ENCODE data around the gene CELF5. TPM values are rescaled to one million over a fixed set of nuclear protein-coding genes. Genes with fewer than 3 reads are reported as not detected.
"Not testable (repeated sequence)": the region's sequence is repeated elsewhere in the genome, so short reads cannot be mapped to it uniquely, and the experiment has no call there.

Gene CELF5
- total RNA-seq, 4 donors from 2014 or later = not detected

DNA sequence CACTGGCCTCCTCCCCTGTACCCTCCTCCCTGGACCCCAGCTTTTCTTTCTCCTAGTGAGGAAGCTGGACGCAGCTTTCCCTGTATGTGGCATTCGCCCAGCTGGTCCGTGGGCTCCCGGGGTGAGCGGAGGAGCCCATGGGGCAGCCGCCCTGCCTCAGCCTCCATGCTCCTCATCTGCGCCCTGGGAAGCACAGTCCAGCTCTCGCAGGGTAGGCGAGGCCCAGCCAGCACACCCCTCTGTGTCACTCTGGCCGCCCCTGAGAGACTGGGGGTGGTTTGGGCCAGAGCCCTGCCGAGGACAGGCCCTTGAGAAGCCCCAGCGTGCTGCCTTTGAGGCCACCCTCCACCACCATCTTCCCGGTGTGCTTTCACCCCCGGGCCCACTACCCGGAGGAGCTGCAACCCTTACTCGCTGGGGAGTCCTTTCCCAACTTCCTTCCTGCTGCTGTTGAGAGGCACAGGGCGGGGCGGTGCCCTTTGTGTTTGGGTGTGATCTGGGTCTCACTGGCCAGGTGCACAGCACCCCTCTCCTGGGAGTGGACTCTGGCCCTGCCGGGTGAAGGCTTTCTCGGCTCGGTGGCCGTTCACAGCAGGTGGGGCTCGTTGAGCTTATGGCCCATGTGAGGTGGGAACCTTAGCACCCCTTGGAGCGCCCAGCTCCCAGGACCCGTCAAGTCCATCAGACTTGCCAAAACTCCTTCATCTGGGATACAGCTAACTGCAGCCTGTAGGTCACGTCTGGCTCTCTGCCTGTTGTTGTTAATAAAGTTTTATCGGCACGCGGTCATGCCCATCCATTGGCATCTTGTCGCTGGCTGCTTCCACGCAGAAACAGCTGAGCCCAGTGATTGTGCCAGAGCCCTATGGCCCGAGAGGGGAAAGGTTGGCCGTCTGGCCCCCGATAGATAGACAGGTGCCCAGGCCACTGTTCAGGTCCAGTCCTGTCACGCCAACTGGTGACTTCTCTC lies 35.5 kb upstream of the CELF5 start:
- Histone ChIP-seq H3K27me3 (no peaks in the 10 kb centered on the region), H3K4me3 (no peak overlapping the region), H3K4me1 (peaks cover 17 to 50% (median 21%) of the 10 kb centered on the region in 3 donors), H3K9me3 (no peaks in the 10 kb centered on the region), H3K36me3 (peaks cover 0 to 25% (median 0%) of the 10 kb centered on the region in 3 donors), H3K27ac (no peak overlapping the region)
- TF ChIP-seq, protein P1, sequence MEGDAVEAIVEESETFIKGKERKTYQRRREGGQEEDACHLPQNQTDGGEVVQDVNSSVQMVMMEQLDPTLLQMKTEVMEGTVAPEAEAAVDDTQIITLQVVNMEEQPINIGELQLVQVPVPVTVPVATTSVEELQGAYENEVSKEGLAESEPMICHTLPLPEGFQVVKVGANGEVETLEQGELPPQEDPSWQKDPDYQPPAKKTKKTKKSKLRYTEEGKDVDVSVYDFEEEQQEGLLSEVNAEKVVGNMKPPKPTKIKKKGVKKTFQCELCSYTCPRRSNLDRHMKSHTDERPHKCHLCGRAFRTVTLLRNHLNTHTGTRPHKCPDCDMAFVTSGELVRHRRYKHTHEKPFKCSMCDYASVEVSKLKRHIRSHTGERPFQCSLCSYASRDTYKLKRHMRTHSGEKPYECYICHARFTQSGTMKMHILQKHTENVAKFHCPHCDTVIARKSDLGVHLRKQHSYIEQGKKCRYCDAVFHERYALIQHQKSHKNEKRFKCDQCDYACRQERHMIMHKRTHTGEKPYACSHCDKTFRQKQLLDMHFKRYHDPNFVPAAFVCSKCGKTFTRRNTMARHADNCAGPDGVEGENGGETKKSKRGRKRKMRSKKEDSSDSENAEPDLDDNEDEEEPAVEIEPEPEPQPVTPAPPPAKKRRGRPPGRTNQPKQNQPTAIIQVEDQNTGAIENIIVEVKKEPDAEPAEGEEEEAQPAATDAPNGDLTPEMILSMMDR (IDR thresholded peaks at IDR 0.05) = no peak
- DNase-seq = no peak
- intact Hi-C loops (cut with DNase I) = no loop called here
- WGBS, 2 donors = 83 to 93% methylated on average over 14 of the region's 35 CpGs

DNA sequence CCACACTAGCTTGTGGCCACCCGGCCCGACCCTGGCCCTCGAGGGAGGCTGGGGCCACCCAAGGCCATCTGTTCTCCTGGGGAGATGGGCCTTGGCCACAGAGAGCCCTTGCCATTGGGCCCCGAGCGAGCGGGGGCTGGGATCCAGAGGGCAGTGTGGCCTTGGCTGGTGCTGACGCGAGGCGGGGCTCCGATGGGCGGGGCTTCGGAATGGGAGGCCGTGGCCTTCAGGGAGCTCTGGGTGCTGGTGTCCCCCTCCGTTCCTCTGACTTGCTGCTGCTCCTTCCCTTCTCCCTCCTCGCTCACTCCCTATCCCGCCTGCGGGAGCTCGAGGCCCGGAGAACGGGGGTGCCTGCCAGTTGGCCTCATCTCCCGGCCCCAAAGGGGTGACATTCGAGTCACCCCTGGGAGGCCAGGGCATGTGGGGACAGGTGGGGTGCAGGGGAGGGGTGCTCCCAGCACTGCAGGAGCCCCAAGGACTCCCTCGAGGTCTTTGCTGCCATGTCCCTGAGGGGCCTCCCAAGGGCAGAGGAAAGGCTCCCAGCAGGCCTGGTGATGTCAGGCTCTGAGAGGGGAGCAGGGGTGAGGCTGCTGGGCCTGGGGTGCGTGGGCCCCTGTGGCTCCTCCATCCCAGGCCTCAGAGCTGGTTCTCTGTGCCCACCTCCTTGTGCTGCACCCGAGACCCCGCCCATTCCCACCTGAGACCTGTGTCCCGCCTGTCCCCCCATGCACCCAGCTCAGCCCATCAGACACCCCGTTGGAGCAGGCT lies 34.6 kb upstream of the CELF5 start:
- no peaks in the 10 kb centered on the region for H3K9me3 ChIP-seq
- H3K27ac ChIP-seq = no peak overlapping the region
- DNase-seq = no peak
- H3K27me3 ChIP-seq = no peaks in the 10 kb centered on the region
- H3K36me3 ChIP-seq = peaks cover 0 to 34% (median 0%) of the 10 kb centered on the region in 3 donors
- intact Hi-C loops (cut with DNase I) = no loop called here
- H3K4me1 ChIP-seq = peaks cover 17 to 45% (median 18%) of the 10 kb centered on the region in 3 donors
- TF ChIP-seq, protein P1 (IDR thresholded peaks at IDR 0.05) = no peak
- no peak for TF ChIP-seq POLR2A (IDR thresholded peaks at IDR 0.05)
- 58 to 80% methylated on average over 4 to 6 of the region's 28 CpGs for WGBS, 2 donors
- H3K4me3 ChIP-seq = no peak overlapping the region

DNA sequence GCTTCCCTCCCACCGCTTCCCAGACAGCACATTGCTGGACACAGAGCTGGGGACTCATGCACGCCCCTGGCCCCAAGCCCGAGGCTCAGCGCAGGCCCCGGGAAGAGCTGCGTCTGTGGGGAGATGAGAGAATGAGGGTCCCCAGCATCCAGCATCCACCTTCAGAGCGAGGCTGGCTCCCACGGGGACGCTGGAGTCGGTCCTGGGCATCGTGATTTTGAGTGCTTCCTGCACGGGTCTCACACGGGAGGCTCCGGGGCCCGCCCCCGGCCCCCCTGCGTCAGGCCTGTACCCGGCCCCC lies 34.0 kb upstream of the CELF5 start:
- Histone ChIP-seq H3K27ac (no peak overlapping the region), H3K4me1 (peaks cover 17 to 42% (median 17%) of the 10 kb centered on the region in 3 donors), H3K27me3 (no peaks in the 10 kb centered on the region), H3K4me3 (no peak overlapping the region), H3K9me3 (no peaks in the 10 kb centered on the region), H3K36me3 (peaks cover 0 to 39% (median 0%) of the 10 kb centered on the region in 3 donors)
- intact Hi-C loops (cut with DNase I) = no loop called here
- 80% methylated on average over 4 of the region's 18 CpGs; no CpG with 5 or more reads in 1 of the 2 donors for WGBS, 2 donors
- DNase-seq = no peak
- TF ChIP-seq, protein P1 (IDR thresholded peaks at IDR 0.05) = no peak
- no peak for TF ChIP-seq POLR2A (IDR thresholded peaks at IDR 0.05)

DNA sequence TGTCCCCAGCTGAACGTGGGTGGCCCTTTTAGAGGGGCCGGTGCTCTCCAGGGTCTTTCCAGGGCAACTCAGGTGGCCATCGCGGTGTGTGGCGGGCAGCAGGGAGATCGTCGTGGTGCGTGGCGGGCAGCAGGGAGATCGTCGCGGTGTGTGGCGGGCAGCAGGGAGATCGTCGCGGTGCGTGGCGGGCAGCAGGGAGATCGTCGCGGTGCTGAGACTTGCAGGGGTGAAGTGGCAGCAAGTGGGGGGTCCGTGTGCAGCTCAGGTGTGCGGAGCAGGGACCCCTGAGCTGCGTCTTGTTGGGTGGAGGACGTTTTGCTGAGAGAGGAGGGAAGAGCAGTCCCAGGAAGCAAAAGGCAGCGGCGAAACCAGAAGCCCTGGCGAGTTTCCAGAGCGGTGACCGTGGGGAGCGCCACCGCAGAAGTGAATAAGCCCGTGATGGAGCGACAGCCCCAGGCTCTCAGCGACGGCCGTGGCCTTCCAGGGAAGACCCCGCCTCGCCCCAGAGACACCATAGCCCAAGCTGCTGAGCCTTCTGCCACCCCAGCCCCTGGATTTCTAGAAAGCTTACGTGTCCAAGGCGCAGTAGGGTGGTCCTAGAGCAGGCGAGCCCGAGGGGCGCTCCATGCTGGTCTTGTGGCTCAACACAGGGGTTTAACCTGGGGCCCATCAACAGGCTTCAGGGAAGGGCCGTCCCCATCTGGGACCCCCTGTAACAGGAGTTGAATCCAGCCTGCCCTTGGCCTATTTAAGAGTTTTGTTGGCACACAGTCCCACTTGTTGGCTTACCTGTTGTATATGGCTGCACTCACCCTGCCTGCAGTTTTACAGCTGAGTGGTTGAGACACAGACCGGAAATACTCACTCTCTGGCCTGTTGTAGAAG lies 33.3 kb upstream of the CELF5 start:
- Histone ChIP-seq H3K4me1 (peaks cover 16 to 40% (median 17%) of the 10 kb centered on the region in 3 donors), H3K27ac (no peak overlapping the region), H3K4me3 (no peak overlapping the region), H3K27me3 (no peaks in the 10 kb centered on the region), H3K9me3 (no peaks in the 10 kb centered on the region), H3K36me3 (peaks cover 0 to 47% (median 2%) of the 10 kb centered on the region in 3 donors)
- no peak for TF ChIP-seq POLR2A (IDR thresholded peaks at IDR 0.05)
- no peak for DNase-seq
- intact Hi-C loops (cut with DNase I) = no loop called here
- WGBS, 2 donors = 82 to 88% methylated on average over 18 to 19 of the region's 46 CpGs

DNA sequence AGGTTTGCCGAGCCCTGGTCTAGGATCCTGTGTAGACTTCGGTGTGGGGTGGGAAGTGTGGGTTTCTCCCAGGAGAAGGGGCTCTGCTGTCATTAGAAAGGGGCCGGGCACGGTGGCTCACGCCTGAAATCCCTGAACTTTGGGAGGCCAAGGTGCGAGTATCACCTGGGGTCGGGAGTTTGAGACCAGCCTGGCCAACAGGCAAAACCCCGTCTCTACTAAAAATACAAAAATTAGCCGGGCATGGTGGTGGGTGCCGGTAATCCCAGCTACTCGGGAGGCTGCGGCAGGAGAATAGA lies 32.7 kb upstream of the CELF5 start:
- H3K27me3 ChIP-seq; H3K9me3 ChIP-seq; intact Hi-C loops (cut with DNase I); H3K4me3 ChIP-seq; DNase-seq; H3K27ac ChIP-seq: not testable (repeated sequence)
- WGBS, 2 donors = 100% methylated on average over 3 to 5 of the region's 12 CpGs
- Histone ChIP-seq H3K4me1 (peaks cover 10 to 34% (median 12%) of the 10 kb centered on the region in 3 donors), H3K36me3 (peaks cover 0 to 53% (median 6%) of the 10 kb centered on the region in 3 donors)

All from esophagus squamous epithelium (tissue), 5 donors.